Spleen (tissue), 11 donors: Measurements from ENCODE around the gene CDHR3. TPM values are rescaled to one million over a fixed set of nuclear protein-coding genes. Genes with fewer than 3 reads are reported as not detected.

Experiments
- DNase-seq: peaks from one replicate; pipeline ENCODE4 v3.0.0-alpha.2; 2020
- H3K27ac ChIP-seq, 8 donors: fragments of 200-600 bp; sonication (generic) in 7 of 8; 1 replicate in 4 of 8; 2 replicates in 4 of 8; pipeline versions ENCODE4 v1.5.0 to v1.8.0; 2016 to 2021; ENCODE audit warnings: inconsistent platforms in 4 of 8, mild to moderate bottlenecking in 4 of 8, moderate library complexity in 1 of 8
- H3K27me3 ChIP-seq, 7 donors: fragments of 200-600 bp; sonication (generic) in 6 of 7; replicated peaks in 1 of 7; 1 replicate in 4 of 7; 2 replicates in 3 of 7; pipeline versions ENCODE4 v1.5.0 to v1.8.0; 2016 to 2021; ENCODE audit warnings: inconsistent platforms in 3 of 7, mild to moderate bottlenecking in 1 of 7
- H3K36me3 ChIP-seq, 6 donors: fragments of 200-600 bp; sonication (generic) in 5 of 6; 1 replicate in 4 of 6; 2 replicates in 2 of 6; pipeline versions ENCODE4 v1.5.0 to v1.8.0; 2016 to 2021; ENCODE audit warnings: inconsistent platforms in 2 of 6
- H3K4me1 ChIP-seq, 6 donors: fragments of 200-600 bp; sonication (generic) in 5 of 6; 1 replicate in 3 of 6; 2 replicates in 3 of 6; pipeline versions ENCODE4 v1.5.0 to v1.8.0; 2016 to 2021; ENCODE audit warnings: inconsistent platforms in 3 of 6
- H3K4me3 ChIP-seq, 8 donors: fragments of 200-600 bp; sonication (generic) in 7 of 8; 1 replicate in 4 of 8; 2 replicates in 4 of 8; pipeline versions ENCODE4 v1.5.0 to v1.8.0; 2016 to 2021; ENCODE audit warnings: inconsistent platforms in 4 of 8, mild to moderate bottlenecking in 4 of 8, moderate library complexity in 2 of 8
- H3K9me3 ChIP-seq, 8 donors: fragments of 200-600 bp; sonication (generic) in 7 of 8; 1 replicate in 4 of 8; 2 replicates in 4 of 8; pipeline versions ENCODE4 v1.5.0 to v1.8.0; 2016 to 2021; ENCODE audit warnings: inconsistent platforms in 4 of 8
- CTCF ChIP-seq, 11 experiments: fragments of 200-600 bp in 7 of 11; fragments of 450-650 bp in 4 of 11; sonication (generic) in 4 of 11; IDR thresholded peaks in 8 of 11; conservative IDR thresholded peaks in 3 of 11; 1 replicate in 7 of 11; 2 replicates in 4 of 11; pipeline versions ENCODE4 v1.4.0 to v1.8.0; 2016 to 2021; ENCODE audit warnings: antibody characterized with exemption in 11 of 11, inconsistent platforms in 4 of 11, mild to moderate bottlenecking in 1 of 11
- POLR2A ChIP-seq, 3 donors: fragments of 450-650 bp; IDR thresholded peaks; one replicate each; pipeline ENCODE4 v1.5.1; 2017; ENCODE audit warnings: antibody characterized with exemption in 3 of 3, mild to moderate bottlenecking in 1 of 3
- POLR2AphosphoS5 ChIP-seq, 3 donors: sonication (generic); formaldehyde crosslinking; IDR thresholded peaks; one replicate each; pipeline ENCODE4 v1.5.1; 2017; ENCODE audit warnings: antibody characterized with exemption in 3 of 3
- whole genome bisulfite sequencing, 5 donors: extraction: QIAGEN DNeasy Blood & Tissue Kit in 3 of 5; methylation state at CpG; one replicate each; pipeline versions ENCODE4 v1.1.5 to v1.1.7; 2013 to 2018; 5-methylcytosine and 5-hydroxymethylcytosine counted together
- intact Hi-C: fragments of 100-400 bp; cut with DNase I; formaldehyde crosslinking; loops from one replicate; pipeline ENCODE4 v1.15.0; 2023; ENCODE audit warnings: low total_unique reads
- polyA plus RNA-seq, 3 donors: library from polyadenylated mRNA; stranded (reverse); fragments of 200-250 nt; gene quantifications; one replicate each; pipeline ENCODE4 v1.2.1, GENCODE V29; 2013
- total RNA-seq, 7 donors: library from RNA; depleted of rRNA in 3 of 7; stranded (reverse); fragments of >200 nt in 3 of 7; fragmentation: NEBNext Ultra II Directional in 4 of 7; extraction: Animal tissue kit (Norgen Biotek cat#: 25700) in 4 of 7; gene quantifications; one replicate each; pipeline versions ENCODE4 v1.1.0 to v1.2.1, GENCODE V29; 2016 to 2021
- donor health status: healthy with polysubstance abuse.
- donor health status: DM: no; HTN: no; CAD: no; lungs with moderate emphysema.
- donor health status: DM: no; HTN: no; CAD: no.
- donor health status: Bipolar disorder and iron deficiency.
- donor health status: healthy.
- donor health status: DM: no; HTN: no; CAD: no.
- donor health status: DM: yes; HTN: yes; CAD: no.

CDHR3 gene
- total and polyA plus RNA-seq, 10 donors = 0.32 to 3.8 (median 1.2) TPM

DNA sequence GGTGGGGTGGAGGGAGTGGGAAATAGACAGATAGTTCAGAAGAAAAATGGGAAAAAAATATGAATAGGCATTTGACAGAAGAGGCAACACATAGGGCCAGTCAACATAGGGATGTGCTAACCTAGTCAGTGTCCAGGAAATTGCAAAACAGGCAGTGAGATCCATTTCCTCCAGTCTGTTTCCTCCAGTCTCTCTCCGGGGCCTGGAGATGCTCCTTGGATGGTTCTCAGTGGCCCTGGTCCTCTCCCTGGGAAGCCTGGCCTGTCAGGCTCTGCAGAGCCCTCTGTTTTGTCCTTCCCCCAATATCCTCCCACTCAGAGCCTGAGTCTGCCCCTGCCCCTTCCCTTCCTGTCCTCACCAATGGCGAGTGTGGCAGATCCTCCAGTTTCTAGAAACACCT, 96.5 kb downstream of the CDHR3 start:
- Histone ChIP-seq H3K4me3 (no peak overlapping the region), H3K27me3 (no peaks in the 10 kb centered on the region), H3K9me3 (no peaks in the 10 kb centered on the region), H3K36me3 (no peaks in the 10 kb centered on the region), H3K27ac (peak overlapping the region; percentile 36 to 86 (median 65)), H3K4me1 (peaks cover 25 to 81% (median 72%) of the 10 kb centered on the region in 6 donors)
- intact Hi-C loops = no loop called here
- WGBS, 5 donors = 33 to 64% (median 46%) methylated on average over 2 of the region's 2 CpGs
- DNase-seq = no peak
- TF ChIP-seq CTCF (IDR thresholded peaks at IDR 0.05 in 8 of 11, conservative IDR thresholded peaks at IDR 0.05 in 3 of 11) (no peak), POLR2AphosphoS5 (IDR thresholded peaks at IDR 0.05) (no peak)

DNA sequence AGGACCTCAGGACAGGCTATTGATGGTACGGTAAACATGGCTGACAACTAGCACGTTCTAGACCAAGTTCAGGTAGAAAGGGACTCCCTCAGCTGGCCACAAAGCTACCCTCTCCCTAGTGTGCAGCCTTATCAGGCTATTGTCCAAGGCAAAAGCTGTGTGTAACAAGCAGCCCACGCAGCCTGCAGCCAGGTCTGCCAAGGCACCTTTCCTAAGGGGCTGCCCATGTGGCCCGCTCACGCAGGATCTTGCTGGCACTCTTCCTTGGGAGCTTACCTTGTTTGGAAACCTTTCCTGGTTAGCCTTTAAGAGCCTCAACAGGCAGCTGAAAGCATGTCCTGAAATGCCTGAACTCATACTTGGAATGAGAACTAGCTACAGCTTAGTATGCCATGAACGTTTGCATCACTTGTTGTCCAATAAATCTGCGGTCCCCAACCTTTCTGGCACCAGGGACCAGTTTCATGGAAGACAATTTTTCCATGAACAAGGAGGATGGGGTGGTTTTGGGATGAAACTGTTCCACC, 97.4 kb downstream of the CDHR3 start:
- H3K27me3 ChIP-seq = no peaks in the 10 kb centered on the region

GRCh38 chr7:106061301-106061979, 98.4 kb downstream of the CDHR3 start:
- no peaks in the 10 kb centered on the region for H3K36me3 ChIP-seq
- intact Hi-C loops = no loop called here

More for the DNA sequence above, 97.4 kb downstream of the CDHR3 start:
- no peaks in the 10 kb centered on the region for H3K36me3 ChIP-seq
- peak overlapping the region in 5 of 8 donors; percentile 54 to 86 (median 78) for H3K27ac ChIP-seq
- no peaks in the 10 kb centered on the region for H3K9me3 ChIP-seq
- H3K4me3 ChIP-seq = no peak overlapping the region
- TF ChIP-seq CTCF (IDR thresholded peaks at IDR 0.05 in 8 of 11, conservative IDR thresholded peaks at IDR 0.05 in 3 of 11) = no peak
- no peak for TF ChIP-seq POLR2A (IDR thresholded peaks at IDR 0.05)
- TF ChIP-seq POLR2AphosphoS5 (IDR thresholded peaks at IDR 0.05) = no peak
- DNase-seq = no peak
- intact Hi-C loops = no loop called here
- H3K4me1 ChIP-seq = peaks cover 33 to 90% (median 81%) of the 10 kb centered on the region in 6 donors
- WGBS, 5 donors = 82 to 99% (median 95%) methylated on average over 5 to 7 of the region's 7 CpGs

More at GRCh38 chr7:106061301-106061979, 98.4 kb downstream of the CDHR3 start:
- Histone ChIP-seq H3K27me3 (no peaks in the 10 kb centered on the region), H3K27ac (peak overlapping the region; percentile 26 to 86 (median 66)), H3K4me1 (peaks cover 33 to 99% (median 90%) of the 10 kb centered on the region in 6 donors), H3K4me3 (no peak overlapping the region), H3K9me3 (no peaks in the 10 kb centered on the region)
- 74 to 86% (median 80%) methylated on average over 9 of the region's 9 CpGs for WGBS, 5 donors
- DNase-seq = no peak
- TF ChIP-seq CTCF (IDR thresholded peaks at IDR 0.05 in 8 of 11, conservative IDR thresholded peaks at IDR 0.05 in 3 of 11) (no peak), POLR2AphosphoS5 (IDR thresholded peaks at IDR 0.05) (no peak)
